PFSK-1 (cell line): ENCODE measurements around the gene SAAL1.

Experiments used
- POLR2AphosphoS5 ChIP-seq: IDR thresholded peaks from 2 replicates; pipeline ENCODE4 v1.6.1; 2012; ENCODE audit warnings: low read depth, mild to moderate bottlenecking, control low read depth, low read length, moderate library complexity
- TAF1 ChIP-seq: IDR thresholded peaks from 2 replicates; pipeline ENCODE4 v1.6.1; 2012; ENCODE audit warnings: low read length, control low read depth, borderline replicate concordance; ENCODE audit not compliant: insufficient read depth

- TF ChIP-seq TAF1, result no peak
- TF ChIP-seq POLR2AphosphoS5, result no peak
Observed at GRCh38 chr11:18144243-18144642, 38.4 kb upstream of the SAAL1 start.
